Vagina (tissue), 2 donors: Measurements from ENCODE around the gene TMEM232. TPM values are rescaled to one million over a fixed set of nuclear protein-coding genes. Genes with fewer than 3 reads are reported as not detected.

Experiments
- DNase-seq, 2 donors: peaks; one replicate each; pipeline ENCODE4 v3.0.0-alpha.2; 2017; ENCODE audit errors: extremely low spot score in 2 of 2
- H3K27ac ChIP-seq: fragments of 200-600 bp; sonication (generic); one replicate; pipeline ENCODE4 v1.5.1; 2019
- H3K27me3 ChIP-seq: fragments of 200-600 bp; sonication (generic); one replicate; pipeline ENCODE4 v1.5.1; 2019
- H3K36me3 ChIP-seq, 2 donors: fragments of 200-600 bp; sonication (generic); one replicate each; pipeline ENCODE4 v1.5.1; 2017 to 2019
- H3K4me1 ChIP-seq: fragments of 200-600 bp; sonication (generic); one replicate; pipeline ENCODE4 v1.5.1; 2019
- H3K4me3 ChIP-seq, 2 donors: fragments of 200-600 bp; sonication (generic); 1 replicate in 1 of 2; 2 replicates in 1 of 2; pipeline ENCODE4 v1.5.1; 2016 to 2019
- H3K9me3 ChIP-seq: fragments of 200-600 bp; sonication (generic); one replicate; pipeline ENCODE4 v1.5.1; 2019
- POLR2A ChIP-seq, 2 donors: fragments of 450-650 bp; IDR thresholded peaks; one replicate each; pipeline ENCODE4 v1.6.1; 2017; ENCODE audit warnings: antibody characterized with exemption in 2 of 2, mild to moderate bottlenecking in 2 of 2, moderate library complexity in 2 of 2
- POLR2AphosphoS5 ChIP-seq, 2 donors: sonication (generic); formaldehyde crosslinking; IDR thresholded peaks; one replicate each; pipeline ENCODE4 v1.9.0; 2017; ENCODE audit warnings: antibody characterized with exemption in 2 of 2, mild to moderate bottlenecking in 2 of 2, low read depth in 1 of 2; ENCODE audit not compliant: insufficient read depth in 1 of 2
- intact Hi-C: fragments of 100-400 bp; cut with DNase I; formaldehyde crosslinking; loops from one replicate; pipeline ENCODE4 v1.15.1; 2023
- total RNA-seq: library from RNA; depleted of rRNA; stranded (reverse); fragments of >200 nt; gene quantifications from one replicate; pipeline ENCODE4 v1.2.3, GENCODE V29; 2016
- TF ChIP-seq, protein P1 (sequence below), 3 experiments: fragments of 450-650 bp in 2 of 3; fragments of 200-600 bp in 1 of 3; sonication (generic) in 1 of 3; IDR thresholded peaks; one replicate each; pipeline ENCODE4 v1.5.1; 2017 to 2019; ENCODE audit warnings: antibody characterized with exemption in 3 of 3, mild to moderate bottlenecking in 2 of 3, moderate library complexity in 2 of 3

TMEM232 gene
- total RNA-seq, 1 donor from 2014 or later = 4.2 TPM

DNA sequence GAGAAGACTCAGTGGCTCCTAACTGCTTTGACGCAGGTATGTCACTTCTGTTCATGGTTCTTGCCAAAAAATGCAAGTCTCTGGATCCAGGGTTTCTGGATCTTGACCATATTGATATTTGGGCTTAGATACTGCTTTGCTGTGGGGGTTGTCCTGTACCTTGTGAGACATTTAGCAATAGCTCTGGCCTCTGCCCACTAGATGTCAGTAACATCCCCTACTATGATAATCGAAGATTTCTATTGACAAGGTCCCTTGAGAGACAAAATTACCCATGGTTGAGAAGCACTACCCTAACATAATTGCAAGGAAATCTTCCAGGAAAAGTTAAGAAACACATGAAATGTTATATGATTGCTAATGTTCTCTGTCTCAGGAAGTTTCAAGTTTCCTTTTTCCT, 285.4 kb downstream of the TMEM232 start:
- Histone ChIP-seq H3K27me3 (no peaks in the 10 kb centered on the region), H3K4me3 (no peak overlapping the region), H3K9me3 (no peaks in the 10 kb centered on the region), H3K4me1 (no peaks in the 10 kb centered on the region), H3K27ac (no peak overlapping the region), H3K36me3 (no peaks in the 10 kb centered on the region)
- TF ChIP-seq POLR2A (IDR thresholded peaks at IDR 0.05) (no peak), POLR2AphosphoS5 (IDR thresholded peaks at IDR 0.05; ENCODE audit: insufficient read depth in 1 of 2, low read depth in 1 of 2) (no peak)
- TF ChIP-seq, protein P1, sequence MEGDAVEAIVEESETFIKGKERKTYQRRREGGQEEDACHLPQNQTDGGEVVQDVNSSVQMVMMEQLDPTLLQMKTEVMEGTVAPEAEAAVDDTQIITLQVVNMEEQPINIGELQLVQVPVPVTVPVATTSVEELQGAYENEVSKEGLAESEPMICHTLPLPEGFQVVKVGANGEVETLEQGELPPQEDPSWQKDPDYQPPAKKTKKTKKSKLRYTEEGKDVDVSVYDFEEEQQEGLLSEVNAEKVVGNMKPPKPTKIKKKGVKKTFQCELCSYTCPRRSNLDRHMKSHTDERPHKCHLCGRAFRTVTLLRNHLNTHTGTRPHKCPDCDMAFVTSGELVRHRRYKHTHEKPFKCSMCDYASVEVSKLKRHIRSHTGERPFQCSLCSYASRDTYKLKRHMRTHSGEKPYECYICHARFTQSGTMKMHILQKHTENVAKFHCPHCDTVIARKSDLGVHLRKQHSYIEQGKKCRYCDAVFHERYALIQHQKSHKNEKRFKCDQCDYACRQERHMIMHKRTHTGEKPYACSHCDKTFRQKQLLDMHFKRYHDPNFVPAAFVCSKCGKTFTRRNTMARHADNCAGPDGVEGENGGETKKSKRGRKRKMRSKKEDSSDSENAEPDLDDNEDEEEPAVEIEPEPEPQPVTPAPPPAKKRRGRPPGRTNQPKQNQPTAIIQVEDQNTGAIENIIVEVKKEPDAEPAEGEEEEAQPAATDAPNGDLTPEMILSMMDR (IDR thresholded peaks at IDR 0.05) = no peak
- no peak for DNase-seq
- intact Hi-C loops = no loop called here

DNA sequence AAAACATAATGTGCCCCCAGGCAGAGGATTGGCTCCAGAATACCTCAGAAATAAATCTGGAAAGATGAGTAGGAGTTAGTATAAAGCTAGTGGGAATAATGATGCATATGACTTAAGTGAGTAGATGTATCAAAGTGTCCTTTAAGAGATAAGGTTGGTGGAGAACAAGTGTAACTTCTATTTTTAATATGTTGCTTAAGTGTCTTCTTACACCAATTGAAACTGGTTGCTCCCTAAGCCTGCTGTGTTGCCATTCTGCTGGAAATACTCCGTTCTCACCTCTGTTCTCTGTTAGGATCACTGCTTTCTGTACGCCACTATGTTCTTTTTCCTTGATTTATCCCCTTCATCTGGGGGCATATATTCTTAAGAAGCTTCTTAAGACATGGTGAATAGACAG, 286.4 kb downstream of the TMEM232 start:
- Histone ChIP-seq H3K27ac (no peak overlapping the region), H3K36me3 (no peaks in the 10 kb centered on the region), H3K4me3 (no peak overlapping the region), H3K9me3 (no peaks in the 10 kb centered on the region), H3K27me3 (no peaks in the 10 kb centered on the region), H3K4me1 (no peaks in the 10 kb centered on the region)
- intact Hi-C loops = no loop called here
- TF ChIP-seq POLR2AphosphoS5 (IDR thresholded peaks at IDR 0.05; ENCODE audit: insufficient read depth in 1 of 2, low read depth in 1 of 2) (no peak), POLR2A (IDR thresholded peaks at IDR 0.05) (no peak)
- TF ChIP-seq, protein P1 (IDR thresholded peaks at IDR 0.05) = no peak
- no peak for DNase-seq

DNA sequence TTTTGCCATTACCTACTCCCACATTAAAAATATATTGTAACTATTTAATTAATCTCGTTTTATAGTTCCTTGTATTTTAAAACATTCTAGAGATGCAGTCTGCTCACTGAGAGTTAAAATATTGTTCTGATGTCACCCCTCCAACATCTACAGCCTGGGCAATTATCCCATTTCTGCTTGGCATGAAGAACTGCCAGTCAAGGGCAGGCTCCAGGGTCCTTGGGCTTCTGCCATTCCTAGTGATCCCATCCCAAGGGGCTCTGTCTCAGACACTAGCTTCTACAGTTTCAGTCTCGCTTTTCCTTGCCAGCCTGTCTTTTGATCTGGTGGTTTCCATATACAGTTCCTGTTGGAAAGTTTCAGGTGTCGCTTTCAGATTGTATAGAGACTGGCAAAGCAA, 287.2 kb downstream of the TMEM232 start:
- Histone ChIP-seq H3K9me3 (no peaks in the 10 kb centered on the region), H3K36me3 (no peaks in the 10 kb centered on the region), H3K27ac (no peak overlapping the region), H3K4me1 (no peaks in the 10 kb centered on the region), H3K27me3 (no peaks in the 10 kb centered on the region), H3K4me3 (no peak overlapping the region)
- no peak for DNase-seq
- TF ChIP-seq, protein P1 (IDR thresholded peaks at IDR 0.05) = no peak
- TF ChIP-seq POLR2AphosphoS5 (IDR thresholded peaks at IDR 0.05; ENCODE audit: insufficient read depth in 1 of 2, low read depth in 1 of 2) = no peak
- intact Hi-C loops = no loop called here

DNA sequence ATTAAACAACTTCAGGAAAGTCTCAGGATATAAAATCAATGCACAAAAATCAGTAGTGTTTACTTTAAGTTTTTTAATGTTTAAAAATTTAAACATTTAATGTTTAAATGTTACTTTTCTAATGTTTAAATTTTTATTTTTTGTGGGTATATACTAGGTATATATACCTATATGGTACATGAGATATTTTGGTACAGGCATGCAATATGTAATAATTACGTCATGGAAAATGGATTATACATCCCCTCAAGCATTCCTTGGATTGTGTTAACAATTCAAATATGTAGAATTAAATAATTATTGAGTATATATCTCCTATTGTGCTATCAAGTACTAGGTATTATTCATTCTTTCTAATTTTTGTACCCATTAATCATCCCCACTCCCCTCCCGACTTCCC, 291.3 kb downstream of the TMEM232 start:
- Histone ChIP-seq H3K36me3 (no peaks in the 10 kb centered on the region), H3K27ac (no peak overlapping the region), H3K4me3 (no peak overlapping the region), H3K27me3 (no peaks in the 10 kb centered on the region), H3K4me1 (no peaks in the 10 kb centered on the region), H3K9me3 (no peaks in the 10 kb centered on the region)
- TF ChIP-seq POLR2A (IDR thresholded peaks at IDR 0.05) (no peak), POLR2AphosphoS5 (IDR thresholded peaks at IDR 0.05; ENCODE audit: insufficient read depth in 1 of 2, low read depth in 1 of 2) (no peak)
- TF ChIP-seq, protein P1 (IDR thresholded peaks at IDR 0.05) = no peak
- intact Hi-C loops = no loop called here
- DNase-seq = no peak

DNA sequence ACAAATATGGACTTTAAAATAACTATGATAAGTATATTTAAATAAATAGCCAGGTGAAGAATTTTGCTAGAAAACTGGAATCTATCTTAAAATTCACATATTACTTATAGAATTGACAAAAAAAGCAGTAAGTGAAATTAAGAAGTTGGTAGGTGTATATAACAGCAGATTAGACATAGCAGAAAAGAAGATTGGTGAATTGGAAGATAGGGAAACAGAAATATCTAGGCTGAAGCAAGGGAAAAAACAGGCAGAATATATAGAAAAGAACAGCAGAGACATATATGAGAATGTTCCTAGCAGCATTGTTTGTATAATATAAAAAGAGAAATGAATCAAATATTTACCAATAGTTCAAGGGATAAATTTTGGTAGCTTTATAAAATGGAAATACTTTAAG, 294.9 kb downstream of the TMEM232 start:
- Histone ChIP-seq H3K27ac (no peak overlapping the region), H3K4me1 (no peaks in the 10 kb centered on the region), H3K36me3 (no peaks in the 10 kb centered on the region), H3K4me3 (no peak overlapping the region), H3K9me3 (no peaks in the 10 kb centered on the region), H3K27me3 (no peaks in the 10 kb centered on the region)
- intact Hi-C loops = no loop called here
- no peak for DNase-seq
- TF ChIP-seq POLR2AphosphoS5 (IDR thresholded peaks at IDR 0.05; ENCODE audit: insufficient read depth in 1 of 2, low read depth in 1 of 2) (no peak), POLR2A (IDR thresholded peaks at IDR 0.05) (no peak)
- TF ChIP-seq, protein P1 (IDR thresholded peaks at IDR 0.05) = no peak
